K562 (cell line): ENCODE results near the gene PTGR2. TPM values are rescaled to one million over a fixed set of nuclear protein-coding genes. Genes with fewer than 3 reads are reported as not detected.

Experiments
- ADNP ChIP-seq: fragments of 200-800 bp; sonication (Bioruptor generic); IDR thresholded peaks from 2 replicates; pipeline ENCODE4 v1.6.1; 2016; ENCODE audit warnings: missing genetic modification characterization, missing compliant biosample characterization
- ARNT ChIP-seq, 2 experiments: fragments of 450-650 bp; IDR thresholded peaks; 2 replicates each; pipeline ENCODE4 v1.6.1; 2016; ENCODE audit warnings: mild to moderate bottlenecking in 1 of 2
- DDX20 ChIP-seq: fragments of 450-650 bp; IDR thresholded peaks from 2 replicates; pipeline ENCODE4 v1.6.1; 2016; ENCODE audit warnings: missing genetic modification characterization, low read depth, mild to moderate bottlenecking, missing compliant biosample characterization, moderate library complexity
- ELK1 ChIP-seq: sonication (generic); formaldehyde crosslinking; IDR thresholded peaks from 2 replicates; pipeline ENCODE4 v1.8.1; 2022; ENCODE audit warnings: missing genetic modification reagents
- FUS ChIP-seq: fragments of 200-400 bp; formaldehyde crosslinking; optimal IDR thresholded peaks from 2 replicates; pipeline ENCODE3; 2017; ENCODE audit warnings: low read depth, low read length
- IRF9 ChIP-seq: fragments of 450-650 bp; IDR thresholded peaks from 2 replicates; pipeline ENCODE4 v1.6.1; 2016; ENCODE audit warnings: missing biosample characterization, missing genetic modification characterization
- JUN ChIP-seq, 2 experiments: sonication (generic) in 1 of 2; formaldehyde crosslinking in 1 of 2; IDR thresholded peaks; 2 replicates each; pipeline versions ENCODE4 v1.6.1 to v1.8.0; 2012 to 2022; ENCODE audit warnings: borderline replicate concordance in 2 of 2, mild to moderate bottlenecking in 2 of 2, improper control_type of control experiment in 1 of 2, low read depth in 1 of 2, low read length in 1 of 2, missing genetic modification reagents in 1 of 2
- MBD1 ChIP-seq: fragments of 250-450 bp; sonication (Bioruptor Pico); IDR thresholded peaks from 2 replicates; pipeline ENCODE4 v1.8.0; 2022; ENCODE audit warnings: inconsistent platforms
- MLLT1 ChIP-seq, 2 experiments: fragments of 450-650 bp; IDR thresholded peaks; 2 replicates each; pipeline ENCODE4 v1.6.1; 2016
- NR2C1 ChIP-seq, 2 experiments: fragments of 450-650 bp; IDR thresholded peaks; 2 replicates each; pipeline ENCODE4 v1.6.1; 2017; ENCODE audit warnings: mild to moderate bottlenecking in 2 of 2, antibody characterized with exemption in 1 of 2, inconsistent platforms in 1 of 2, missing compliant biosample characterization in 1 of 2, missing genetic modification characterization in 1 of 2
- PKNOX1 ChIP-seq: fragments of 450-650 bp; IDR thresholded peaks from 2 replicates; pipeline ENCODE4 v1.6.1; 2016
- POLR2G ChIP-seq: fragments of 200-400 bp; formaldehyde crosslinking; IDR thresholded peaks from 2 replicates; pipeline ENCODE4 v1.6.1; 2017; ENCODE audit warnings: low read depth, mild to moderate bottlenecking, antibody characterized with exemption, low read length, moderate library complexity
- SNAPC5 ChIP-seq: fragments of 250-450 bp; sonication (Bioruptor Pico); IDR thresholded peaks from 2 replicates; pipeline ENCODE4 v1.8.0; 2021; ENCODE audit warnings: moderate library complexity, mild to moderate bottlenecking, inconsistent platforms
- WHSC1 ChIP-seq: IDR thresholded peaks from one replicate; pipeline ENCODE4 v1.6.1; 2012; ENCODE audit warnings: low read length, control low read depth, inconsistent platforms
- ZFP30 ChIP-seq: fragments of 250-450 bp; sonication (Bioruptor Pico); IDR thresholded peaks from 2 replicates; pipeline ENCODE4 v1.8.0; 2022; ENCODE audit warnings: moderate library complexity, mild to moderate bottlenecking, inconsistent platforms, borderline replicate concordance
- ZNF232 ChIP-seq: sonication (generic); formaldehyde crosslinking; IDR thresholded peaks from 2 replicates; pipeline ENCODE4 v1.8.0; 2022; ENCODE audit warnings: mild to moderate bottlenecking, missing genetic modification reagents
- ZNF274 ChIP-seq: IDR thresholded peaks from 2 replicates; pipeline ENCODE4 v1.6.1; 2011; ENCODE audit warnings: low read depth, mild to moderate bottlenecking, low read length, moderate library complexity, borderline replicate concordance
- ZNF311 ChIP-seq: fragments of 250-450 bp; sonication (Bioruptor Pico); IDR thresholded peaks from 2 replicates; pipeline ENCODE4 v1.4.0; 2020; ENCODE audit warnings: mild to moderate bottlenecking, moderate library complexity
- polyA plus RNA-seq, 8 experiments: library from polyadenylated mRNA; depleted of rRNA in 4 of 8; stranded (reverse) in 5 of 8; unstranded in 3 of 8; fragments of >200 nt; fragmentation: Nextera tagmentation in 2 of 8; fragmentation: Illumina TruSeq in 1 of 8; extraction: Ambion mirVana in 2 of 8; extraction: Trizol in 1 of 8; gene quantifications; 2 replicates each; pipeline versions ENCODE4 v1.2.1 to v1.2.3, GENCODE V29; 2011 to 2014; ENCODE audit warnings: inconsistent platforms in 1 of 8, missing spikeins in 1 of 8
- total RNA-seq, 7 experiments: library from RNA; depleted of rRNA in 6 of 7; stranded (reverse); fragments of >200 nt in 6 of 7; fragmentation: Illumina TruSeq in 2 of 7; extraction: Trizol in 2 of 7; gene quantifications; 2 replicates each; pipeline versions ENCODE4 v1.2.1 to v1.2.3, GENCODE V29; 2011 to 2021; ENCODE audit warnings: low replicate concordance in 1 of 7

Gene PTGR2
- total and polyA plus RNA-seq, 9 of the 15 experiments (the other 6 are each of a cell fraction or from before 2014, with no cell fraction given): 7.4 to 23.0 (median 13.0) TPM

GRCh38 chr14:73886449-73887317, 35.1 kb downstream of the PTGR2 start, which contains the start of gene ZNF410 (continued):
- TF ChIP-seq NR2C1 (IDR thresholded peaks at IDR 0.05) (no peak), NR2C1 (tag; IDR thresholded peaks at IDR 0.05) (0 out of 2 replicates have a peak, but pooled peaks have one; percentile 23), MLLT1 (IDR thresholded peaks at IDR 0.05) (0 out of 4 replicates have a peak, but pooled peaks of 1 of the 2 experiments have one; percentile 14), ZNF274 (no peak), WHSC1 (no peak), IRF9 (tag) (no peak), PKNOX1 (peak; percentile 75), POLR2G (peak; percentile 92), ZFP30 (no peak), ELK1 (no peak), ZNF232 (CRISPR knock-in tag) (no peak), MBD1 (CRISPR knock-in tag) (no peak), ZNF311 (no peak), DDX20 (no peak), ADNP (tag) (no peak), ARNT (IDR thresholded peaks at IDR 0.05) (no peak), FUS (no peak), SNAPC5 (CRISPR knock-in tag) (no peak), JUN (IDR thresholded peaks at IDR 0.05; ENCODE audit: borderline replicate concordance, low read depth, low read length) (peak; percentile 55), JUN (CRISPR knock-in tag; IDR thresholded peaks at IDR 0.05; ENCODE audit: borderline replicate concordance) (no peak)
